B cell (primary cell): ENCODE measurements around the gene CDKN1A. TPM values are rescaled to one million over a fixed set of nuclear protein-coding genes. Genes with fewer than 3 reads are reported as not detected.

Source experiments
- ATAC-seq: fragments of 200-7000 bp; cut with Tn5 transposase; one replicate; pipeline ENCODE4 v1.10.0; 2021; ENCODE audit warnings: low read depth, mild to moderate bottlenecking, moderate number of reproducible peaks, moderate library complexity
- CTCF ChIA-PET: fragments of 350-600 bp; sonication (Branson Sonifier 250); formaldehyde crosslinking; loops from one replicate; lab custom pipeline; 2021; ENCODE audit warnings: antibody characterized with exemption, inconsistent platforms; lab: Charles Lee
- POLR2A ChIA-PET: fragments of 350-600 bp; sonication (Branson Sonifier 250); formaldehyde crosslinking; loops from one replicate; lab custom pipeline; 2021; ENCODE audit warnings: antibody characterized with exemption; lab: Charles Lee
- DNase-seq: peaks from one replicate; pipeline ENCODE4 v3.0.0; 2013
- H2AFZ ChIP-seq: 2 replicates; pipeline ENCODE4 v1.6.1; 2012; ENCODE audit warnings: mild to moderate bottlenecking, low read depth, low read length; ENCODE audit not compliant: insufficient read depth, poor library complexity, severe bottlenecking
- H3K27ac ChIP-seq, 2 donors: 1 replicate in 1 of 2; 2 replicates in 1 of 2; pipeline ENCODE4 v1.5.1; 2012 to 2013; ENCODE audit warnings: low read length in 2 of 2, mild to moderate bottlenecking in 2 of 2, moderate library complexity in 1 of 2
- H3K27me3 ChIP-seq, 4 experiments: fragments of 200-600 bp in 1 of 4; sonication (generic) in 1 of 4; replicated peaks in 1 of 4; 1 replicate in 2 of 4; 2 replicates in 2 of 4; pipeline versions ENCODE4 v1.6.1 to v1.7.0; 2013 to 2016; ENCODE audit warnings: low read length in 3 of 4, mild to moderate bottlenecking in 2 of 4, mixed read lengths in 1 of 4, moderate library complexity in 1 of 4; ENCODE audit not compliant: insufficient read depth in 4 of 4, control insufficient read depth in 3 of 4; ENCODE audit errors: control extremely low read depth in 1 of 4
- H3K36me3 ChIP-seq, 2 experiments: replicated peaks in 1 of 2; 1 replicate in 1 of 2; 2 replicates in 1 of 2; pipeline versions ENCODE4 v1.6.1 to v1.7.1; 2013; ENCODE audit warnings: low read length in 1 of 2; ENCODE audit not compliant: insufficient read depth in 2 of 2, control insufficient read depth in 1 of 2; ENCODE audit errors: control extremely low read depth in 1 of 2, extremely low read depth in 1 of 2
- H3K4me1 ChIP-seq, 2 donors: fragments of 200-600 bp in 1 of 2; sonication (generic) in 1 of 2; 1 replicate in 1 of 2; 2 replicates in 1 of 2; pipeline versions ENCODE4 v1.5.1 to v1.6.1; 2013 to 2017; ENCODE audit warnings: low read length in 2 of 2; ENCODE audit not compliant: control insufficient read depth in 2 of 2, insufficient read depth in 2 of 2
- H3K4me2 ChIP-seq: replicated peaks from 2 replicates; pipeline ENCODE3; 2012; ENCODE audit warnings: mild to moderate bottlenecking, low read depth, low read length; ENCODE audit not compliant: poor library complexity, severe bottlenecking
- H3K4me3 ChIP-seq, 5 experiments: fragments of 200-600 bp in 1 of 5; sonication (generic) in 1 of 5; 1 replicate in 3 of 5; 2 replicates in 2 of 5; pipeline versions ENCODE4 v1.5.1 to v1.7.0; 2011 to 2016; ENCODE audit warnings: low read length in 4 of 5, mild to moderate bottlenecking in 4 of 5, low read depth in 2 of 5, control low read depth in 1 of 5, moderate library complexity in 1 of 5; ENCODE audit not compliant: insufficient read depth in 1 of 5; ENCODE audit errors: control extremely low read depth in 1 of 5, extremely low read depth in 1 of 5
- H3K79me2 ChIP-seq: fragments of 200-600 bp; sonication (generic); one replicate; pipeline ENCODE4 v1.6.0; 2016; ENCODE audit warnings: low read length; ENCODE audit not compliant: control insufficient read depth, insufficient read depth
- H3K9ac ChIP-seq: fragments of 200-600 bp; sonication (generic); 2 replicates; pipeline ENCODE4 v1.6.1; 2017; ENCODE audit warnings: mild to moderate bottlenecking, low read length, moderate library complexity
- H3K9me3 ChIP-seq, 3 donors: one replicate each; pipeline versions ENCODE4 v1.6.1 to v1.7.1; 2013; ENCODE audit warnings: low read length in 2 of 3; ENCODE audit not compliant: control insufficient read depth in 2 of 3, insufficient read depth in 1 of 3; ENCODE audit errors: control extremely low read depth in 1 of 3
- H4K20me1 ChIP-seq: 2 replicates; pipeline ENCODE4 v1.6.0; 2012; ENCODE audit warnings: mild to moderate bottlenecking, low read length; ENCODE audit not compliant: insufficient read depth, control insufficient read depth, poor library complexity, severe bottlenecking
- H3K27ac Mint-ChIP-seq: one replicate; pipeline ENCODE4 v1.8.0; 2021; ENCODE audit warnings: mixed read lengths
- H3K27me3 Mint-ChIP-seq: one replicate; pipeline ENCODE4 v1.8.0; 2021; ENCODE audit warnings: mixed read lengths
- H3K4me1 Mint-ChIP-seq: one replicate; pipeline ENCODE4 v1.8.0; 2021; ENCODE audit warnings: mixed read lengths
- H3K4me3 Mint-ChIP-seq: one replicate; pipeline ENCODE4 v1.8.0; 2021; ENCODE audit warnings: mixed read lengths
- H3K9me3 Mint-ChIP-seq: one replicate; pipeline ENCODE4 v1.8.0; 2022; ENCODE audit warnings: mixed read lengths; ENCODE audit not compliant: insufficient read depth
- CTCF ChIP-seq: fragments of 200-600 bp; IDR thresholded peaks from one replicate; pipeline ENCODE4 v1.8.0; 2022; ENCODE audit warnings: antibody characterized with exemption, mild to moderate bottlenecking
- EZH2 ChIP-seq: IDR thresholded peaks from 2 replicates; pipeline ENCODE4 v1.6.1; 2012; ENCODE audit warnings: borderline replicate concordance, low read depth, mild to moderate bottlenecking, moderate library complexity, low read length; ENCODE audit not compliant: insufficient read depth, poor library complexity, severe bottlenecking
- WGBS: methylation state at CpG from one replicate; pipeline ENCODE4 v1.1.5; 2013; ENCODE audit warnings: missing lambda C conversion rate; ENCODE audit not compliant: insufficient coverage; 5-methylcytosine and 5-hydroxymethylcytosine counted together
- intact Hi-C: fragments of 100-400 bp; cut with micrococcal nuclease; formaldehyde crosslinking; loops from one replicate; pipeline ENCODE4 v1.10.0; 2022
- polyA plus RNA-seq: library from polyadenylated mRNA; depleted of rRNA; stranded (reverse); fragments of >200 nt; gene quantifications from 2 replicates; pipeline ENCODE4 v1.2.3, GENCODE V29; 2012
- total RNA-seq, 2 donors: library from RNA; stranded (reverse); fragments of 120-200 nt in 1 of 2; gene quantifications; 1 replicate in 1 of 2; 2 replicates in 1 of 2; pipeline versions ENCODE4 v1.2.3 to v1.2.4, GENCODE V29; 2013 to 2022

The CDKN1A gene
- total and polyA plus RNA-seq, 2 donors (not counting 1 experiment from before 2014, with no cell fraction given) = 45.5 to 352 TPM

DNA sequence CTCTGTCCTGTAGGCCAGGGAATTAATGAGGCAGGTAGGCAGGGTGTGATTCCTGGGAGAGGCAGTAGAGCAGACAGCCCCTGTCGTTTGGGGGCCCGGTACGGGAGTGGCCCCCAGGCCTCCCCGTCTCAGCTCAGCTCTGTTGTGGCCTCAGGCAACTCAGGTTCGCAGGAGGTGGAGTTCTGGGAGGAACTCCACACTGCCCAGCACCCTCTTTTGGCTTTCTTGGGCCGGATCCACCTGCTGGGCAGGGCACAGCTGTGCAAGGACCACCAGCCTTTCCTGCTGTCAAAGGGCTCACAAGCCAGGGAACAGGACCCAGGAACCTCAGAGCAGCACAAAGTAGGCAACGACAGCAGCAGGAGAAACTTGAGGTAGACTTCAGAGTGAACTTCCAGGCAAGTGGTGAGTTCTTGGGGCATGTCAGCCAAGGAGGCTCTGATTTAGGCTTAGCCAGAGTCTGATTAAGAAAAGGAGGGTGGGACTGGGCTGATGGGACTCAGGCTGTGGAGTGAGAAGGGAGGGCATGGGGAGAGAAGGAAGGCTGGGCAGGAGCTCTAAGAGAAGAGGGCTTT lies 56.1 kb downstream of the CDKN1A start:
- Histone ChIP-seq H3K27me3 (no peaks in the 10 kb centered on the region), H3K36me3 (peaks cover 0 to 2% of the 10 kb centered on the region in 2 experiments), H3K4me2 (peak overlapping the region; percentile 61), H3K27ac (no peak overlapping the region), H3K9ac (peak overlapping the region; percentile 19), H2AFZ (peak overlapping the region; percentile 63), H4K20me1 (no peaks in the 10 kb centered on the region), H3K79me2 (no peaks in the 10 kb centered on the region), H3K9me3 (no peaks in the 10 kb centered on the region), H3K4me1 (peaks cover 23 to 45% of the 10 kb centered on the region in 2 donors), H3K4me3 (peak overlapping the region in 4 of 5 experiments; percentile 2 to 44 (median 22))
- Mint-ChIP-seq H3K4me1 (peaks cover 34% of the 10 kb centered on the region), H3K4me3 (peak overlapping the region; percentile 75), H3K9me3 (no peaks in the 10 kb centered on the region), H3K27me3 (no peaks in the 10 kb centered on the region), H3K27ac (peak overlapping the region; percentile 80)
- 80% methylated on average over 7 of the region's 7 CpGs for WGBS
- ATAC-seq = no peak
- ChIA-PET CTCF (interaction anchor here (0.6 to 3.2 kb wide), 11 partner anchors 9 to 120 kb away, joined by 3 to 27 read pairs (median 6); no protein-coding TSS in a partner anchor), POLR2A (interaction anchor here (1.0 to 1.5 kb wide), 2 partner anchors 14 to 18 kb away, joined by 4 to 7 read pairs; no protein-coding TSS in a partner anchor)
- no peak for DNase-seq
- intact Hi-C loops = loop anchor here (2.0 to 5.0 kb wide), 2 partner anchors 18 to 112 kb away; no protein-coding TSS in a partner anchor
- TF ChIP-seq EZH2 = no peak
- no peak for TF ChIP-seq CTCF
